ENCODE data around the gene LRP10. TPM values are rescaled to one million over a fixed set of nuclear protein-coding genes. Genes with fewer than 3 reads are reported as not detected.

Gene LRP10
- total RNA-seq, 1 donor from 2014 or later, result 171 TPM

DNA sequence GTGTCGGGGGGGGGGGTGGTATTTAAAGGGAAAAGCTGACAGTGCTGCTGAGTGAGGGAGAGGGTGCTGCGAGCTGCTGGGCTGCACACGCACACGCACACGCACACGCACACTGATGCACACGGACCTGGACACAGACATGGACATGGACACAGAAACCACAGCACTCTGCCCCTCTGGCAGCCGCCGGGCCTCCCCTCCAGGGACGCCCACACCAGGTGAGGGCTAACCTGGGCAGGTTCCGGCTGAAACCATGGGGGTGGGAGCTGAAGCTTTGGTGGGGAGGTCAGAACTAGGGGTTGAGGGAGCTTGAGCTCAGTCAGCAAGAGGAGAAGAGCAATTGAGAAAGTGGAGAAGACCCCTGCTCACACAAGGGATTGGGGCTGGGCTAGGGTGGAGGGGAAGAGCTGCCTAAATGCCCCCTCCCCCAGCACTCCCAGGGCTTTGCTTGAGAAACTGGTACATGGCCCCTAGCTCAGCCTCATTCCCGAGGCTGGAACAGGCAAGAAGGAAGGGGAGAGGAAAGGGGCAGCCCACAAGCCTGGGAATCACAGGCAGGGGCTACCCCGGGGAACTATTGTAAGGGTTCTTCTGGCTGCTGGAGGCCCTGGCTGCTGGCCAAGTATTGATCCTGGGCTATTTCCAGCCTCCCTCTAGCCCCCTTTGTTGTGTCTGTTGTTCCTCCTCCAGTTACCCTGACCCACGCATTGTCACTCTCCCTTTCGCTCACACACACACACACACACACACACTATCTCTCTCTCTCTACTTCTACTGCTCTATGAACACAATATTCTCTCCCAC is 11.8 kb downstream of the LRP10 start, which contains the start of gene REM2:
Gene REM2, plus strand, starts transcription at position 50 of the 804 bp plus-strand sequence. Its CDS starts 66 bp downstream, at position 116.
- Mint-ChIP-seq H3K4me1 (ENCODE audit: unreplicated experiment) (peaks cover 18% of the 10 kb centered on the region), H3K4me3 (ENCODE audit: unreplicated experiment) (no peak within 1 kb of the TSS), H3K27me3 (ENCODE audit: unreplicated experiment) (no peaks in the 10 kb centered on the region), H3K9me3 (ENCODE audit: unreplicated experiment) (no peaks in the 10 kb centered on the region), H3K27ac (ENCODE audit: unreplicated experiment) (no peak within 1 kb of the TSS), H3K36me3 (ENCODE audit: unreplicated experiment) (peaks cover 3% of the 10 kb centered on the region)
- TF ChIP-seq CTCF (IDR thresholded peaks at IDR 0.05), result no peak
- no peak for DNase-seq (ENCODE audit: extremely low spot score, unreplicated experiment)

GRCh38 chr14:22884076-22884737 is 12.7 kb downstream of the LRP10 start:
- Mint-ChIP-seq H3K4me1 (ENCODE audit: unreplicated experiment) (peaks cover 18% of the 10 kb centered on the region), H3K36me3 (ENCODE audit: unreplicated experiment) (no peaks in the 10 kb centered on the region), H3K27me3 (ENCODE audit: unreplicated experiment) (no peaks in the 10 kb centered on the region), H3K27ac (ENCODE audit: unreplicated experiment) (no peak overlapping the region), H3K9me3 (ENCODE audit: unreplicated experiment) (no peaks in the 10 kb centered on the region), H3K4me3 (ENCODE audit: unreplicated experiment) (no peak overlapping the region)
- DNase-seq (ENCODE audit: extremely low spot score, unreplicated experiment), result no peak
- no peak for TF ChIP-seq CTCF (IDR thresholded peaks at IDR 0.05)

- no peak overlapping the region for H3K27ac Mint-ChIP-seq (ENCODE audit: unreplicated experiment)
- H3K4me1 Mint-ChIP-seq (ENCODE audit: unreplicated experiment), result peaks cover 18% of the 10 kb centered on the region
- no peaks in the 10 kb centered on the region for H3K9me3 Mint-ChIP-seq (ENCODE audit: unreplicated experiment)
- H3K27me3 Mint-ChIP-seq (ENCODE audit: unreplicated experiment), result no peaks in the 10 kb centered on the region
- TF ChIP-seq CTCF (IDR thresholded peaks at IDR 0.05), result no peak
- H3K4me3 Mint-ChIP-seq (ENCODE audit: unreplicated experiment), result peak overlapping the region; percentile 14
- no peaks in the 10 kb centered on the region for H3K36me3 Mint-ChIP-seq (ENCODE audit: unreplicated experiment)
- no peak for DNase-seq (ENCODE audit: extremely low spot score, unreplicated experiment)
These were observed 13.4 kb downstream of the LRP10 start for GRCh38 chr14:22884738-22885523.

DNA sequence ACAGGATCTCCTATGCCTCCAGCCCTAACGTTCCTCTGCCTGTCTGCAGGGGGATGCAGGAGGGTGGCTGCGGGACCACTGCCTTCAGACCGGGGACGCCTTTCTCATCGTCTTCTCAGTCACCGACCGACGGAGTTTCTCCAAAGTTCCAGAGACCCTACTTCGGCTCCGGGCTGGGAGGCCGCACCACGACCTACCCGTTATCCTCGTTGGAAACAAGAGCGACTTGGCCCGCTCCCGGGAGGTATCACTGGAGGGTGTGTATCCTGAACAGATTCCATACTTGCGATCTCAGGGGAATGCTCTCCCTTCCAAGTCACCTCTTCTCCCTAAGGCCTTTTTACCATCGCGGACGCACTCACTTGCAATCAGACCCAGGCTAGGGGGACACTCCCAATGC is 14.4 kb downstream of the LRP10 start:
- H3K27me3 Mint-ChIP-seq (ENCODE audit: unreplicated experiment), result no peaks in the 10 kb centered on the region
- TF ChIP-seq CTCF (IDR thresholded peaks at IDR 0.05), result no peak
- H3K4me3 Mint-ChIP-seq (ENCODE audit: unreplicated experiment), result peak overlapping the region; percentile 68
- no peak overlapping the region for H3K27ac Mint-ChIP-seq (ENCODE audit: unreplicated experiment)
- H3K4me1 Mint-ChIP-seq (ENCODE audit: unreplicated experiment), result peaks cover 18% of the 10 kb centered on the region
- no peaks in the 10 kb centered on the region for H3K36me3 Mint-ChIP-seq (ENCODE audit: unreplicated experiment)
- H3K9me3 Mint-ChIP-seq (ENCODE audit: unreplicated experiment), result no peaks in the 10 kb centered on the region
- DNase-seq (ENCODE audit: extremely low spot score, unreplicated experiment), result no peak
